ENCODE results near the gene NXPE1.

- TF ChIP-seq FOXP2 (optimal IDR thresholded peaks at IDR 0.05; ENCODE audit: control extremely low read depth, extremely low read length, insufficient read depth) (no peak), EZH2 (IDR thresholded peaks at IDR 0.05) (no peak)
Observed at GRCh38 chr11:114587398-114587953, 27.8 kb upstream of the NXPE1 start.
